Body of pancreas (tissue), 4 donors: ENCODE measurements around the gene PHETA1. TPM values are rescaled to one million over a fixed set of nuclear protein-coding genes. Genes with fewer than 3 reads are reported as not detected.
A peak's percentile ranks its signal among the peaks of the same experiment; 100 is the strongest.
"Not testable (repeated sequence)": the region's sequence is repeated elsewhere in the genome, so short reads cannot be mapped to it uniquely, and the experiment has no call there.

Experiments
- ATAC-seq: fragments of 150-250 bp; one replicate; pipeline ENCODE4 v1.9.1; 2016
- DNase-seq, 4 donors: peaks; one replicate each; pipeline ENCODE4 v3.0.0-alpha.2; 2019
- H3K27ac ChIP-seq, 4 donors: fragments of 200-600 bp; sonication (generic); 1 replicate in 3 of 4; 2 replicates in 1 of 4; pipeline versions ENCODE4 v1.5.1 to v1.6.1; 2016 to 2019; ENCODE audit warnings: mild to moderate bottlenecking in 1 of 4, mixed read lengths in 1 of 4, moderate library complexity in 1 of 4
- H3K27me3 ChIP-seq, 2 donors: fragments of 200-600 bp; sonication (generic); one replicate each; pipeline ENCODE4 v1.6.0; 2016; ENCODE audit warnings: mild to moderate bottlenecking in 1 of 2
- H3K36me3 ChIP-seq, 2 donors: fragments of 200-600 bp; sonication (generic); replicated peaks in 1 of 2; 2 replicates each; pipeline ENCODE4 v1.5.1; 2016; ENCODE audit warnings: low read depth in 2 of 2; ENCODE audit not compliant: insufficient read depth in 1 of 2
- H3K4me1 ChIP-seq: fragments of 200-600 bp; sonication (generic); one replicate; pipeline ENCODE4 v1.6.0; 2016
- H3K4me3 ChIP-seq, 2 donors: fragments of 200-600 bp; sonication (generic); 1 replicate in 1 of 2; 2 replicates in 1 of 2; pipeline ENCODE4 v1.5.1; 2016 to 2019
- H3K9me3 ChIP-seq, 3 donors: fragments of 200-600 bp; sonication (generic); 1 replicate in 2 of 3; 2 replicates in 1 of 3; pipeline ENCODE4 v1.5.1; 2016
- POLR2A ChIP-seq, 3 donors: fragments of 450-650 bp; IDR thresholded peaks; one replicate each; pipeline ENCODE4 v1.6.1; 2016; ENCODE audit warnings: antibody characterized with exemption in 3 of 3, mild to moderate bottlenecking in 2 of 3
- WGBS, 2 donors: methylation state at CpG; one replicate each; pipeline ENCODE4 v1.1.5; 2017; 5-methylcytosine and 5-hydroxymethylcytosine counted together
- intact Hi-C: fragments of 100-400 bp; cut with DNase I; formaldehyde crosslinking; loops from one replicate; pipeline ENCODE4 v1.15.1; 2023
- total RNA-seq, 2 donors: library from RNA; depleted of rRNA; stranded (reverse); fragments of >200 nt; gene quantifications; one replicate each; pipeline ENCODE4 v1.1.0, GENCODE V29; 2016
- TF ChIP-seq, protein P1 (sequence below), 7 experiments: fragments of 450-650 bp in 4 of 7; fragments of 200-600 bp in 3 of 7; sonication (generic) in 3 of 7; IDR thresholded peaks; one replicate each; pipeline ENCODE4 v1.5.1; 2016 to 2019; ENCODE audit warnings: antibody characterized with exemption in 7 of 7

Gene PHETA1
- total RNA-seq, 2 donors from 2014 or later: 20.4 to 31.4 TPM

DNA sequence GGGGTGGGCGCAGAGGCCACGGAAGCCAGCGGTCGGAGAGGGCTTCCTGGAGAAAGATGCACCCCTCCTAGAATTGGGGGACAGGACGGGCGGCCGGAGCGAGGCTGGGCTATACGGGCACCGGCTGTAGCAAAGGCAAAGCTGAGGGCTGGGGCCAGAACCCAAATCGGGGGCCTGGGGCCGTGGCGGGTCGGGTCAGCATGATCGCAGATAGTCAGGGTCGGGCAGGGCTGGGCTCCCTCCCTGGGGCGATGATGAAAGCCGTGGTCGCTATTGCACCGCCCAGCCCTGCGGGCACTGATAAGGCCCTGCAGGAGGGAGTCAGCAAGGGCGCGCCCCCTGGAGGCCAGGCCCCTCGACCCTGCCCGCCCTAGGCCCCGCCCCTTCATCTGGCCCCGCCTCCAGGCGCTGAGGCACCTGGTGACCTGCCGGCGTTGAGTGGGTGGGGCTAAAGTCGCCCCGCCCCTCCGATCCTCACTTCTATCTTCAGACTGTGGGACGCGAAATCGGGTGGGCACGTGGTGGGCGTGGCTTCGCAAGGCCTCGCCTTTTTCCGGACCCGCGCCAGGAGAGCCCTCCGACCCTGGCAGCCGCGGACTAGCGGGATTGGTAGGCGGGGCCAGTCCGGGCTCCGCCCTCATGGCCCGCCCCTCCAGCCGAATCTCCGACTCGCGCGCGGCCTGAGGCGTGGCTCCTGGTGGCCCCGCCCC lies 36.4 kb upstream of the PHETA1 start:
- intact Hi-C loops: no loop called here
- peak; percentile 84 for ATAC-seq
- H3K4me1 ChIP-seq: peaks cover 70% of the 10 kb centered on the region
- DNase-seq: peak; percentile 98 to 100 (median 98)
- WGBS, 2 donors: 1 to 6% methylated on average over 10 to 59 of the region's 59 CpGs
- TF ChIP-seq, protein P1, sequence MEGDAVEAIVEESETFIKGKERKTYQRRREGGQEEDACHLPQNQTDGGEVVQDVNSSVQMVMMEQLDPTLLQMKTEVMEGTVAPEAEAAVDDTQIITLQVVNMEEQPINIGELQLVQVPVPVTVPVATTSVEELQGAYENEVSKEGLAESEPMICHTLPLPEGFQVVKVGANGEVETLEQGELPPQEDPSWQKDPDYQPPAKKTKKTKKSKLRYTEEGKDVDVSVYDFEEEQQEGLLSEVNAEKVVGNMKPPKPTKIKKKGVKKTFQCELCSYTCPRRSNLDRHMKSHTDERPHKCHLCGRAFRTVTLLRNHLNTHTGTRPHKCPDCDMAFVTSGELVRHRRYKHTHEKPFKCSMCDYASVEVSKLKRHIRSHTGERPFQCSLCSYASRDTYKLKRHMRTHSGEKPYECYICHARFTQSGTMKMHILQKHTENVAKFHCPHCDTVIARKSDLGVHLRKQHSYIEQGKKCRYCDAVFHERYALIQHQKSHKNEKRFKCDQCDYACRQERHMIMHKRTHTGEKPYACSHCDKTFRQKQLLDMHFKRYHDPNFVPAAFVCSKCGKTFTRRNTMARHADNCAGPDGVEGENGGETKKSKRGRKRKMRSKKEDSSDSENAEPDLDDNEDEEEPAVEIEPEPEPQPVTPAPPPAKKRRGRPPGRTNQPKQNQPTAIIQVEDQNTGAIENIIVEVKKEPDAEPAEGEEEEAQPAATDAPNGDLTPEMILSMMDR (IDR thresholded peaks at IDR 0.05): peak; percentile 62 to 84 (median 73)
- TF ChIP-seq POLR2A (IDR thresholded peaks at IDR 0.05): peak in 2 of 3 donors; percentile 41 to 51
- H3K9me3 ChIP-seq: no peaks in the 10 kb centered on the region
- no peaks in the 10 kb centered on the region for H3K27me3 ChIP-seq
- H3K27ac ChIP-seq: peak overlapping the region; percentile 78 to 87 (median 78)
- H3K4me3 ChIP-seq: no peak overlapping the region
- no peaks in the 10 kb centered on the region for H3K36me3 ChIP-seq

DNA sequence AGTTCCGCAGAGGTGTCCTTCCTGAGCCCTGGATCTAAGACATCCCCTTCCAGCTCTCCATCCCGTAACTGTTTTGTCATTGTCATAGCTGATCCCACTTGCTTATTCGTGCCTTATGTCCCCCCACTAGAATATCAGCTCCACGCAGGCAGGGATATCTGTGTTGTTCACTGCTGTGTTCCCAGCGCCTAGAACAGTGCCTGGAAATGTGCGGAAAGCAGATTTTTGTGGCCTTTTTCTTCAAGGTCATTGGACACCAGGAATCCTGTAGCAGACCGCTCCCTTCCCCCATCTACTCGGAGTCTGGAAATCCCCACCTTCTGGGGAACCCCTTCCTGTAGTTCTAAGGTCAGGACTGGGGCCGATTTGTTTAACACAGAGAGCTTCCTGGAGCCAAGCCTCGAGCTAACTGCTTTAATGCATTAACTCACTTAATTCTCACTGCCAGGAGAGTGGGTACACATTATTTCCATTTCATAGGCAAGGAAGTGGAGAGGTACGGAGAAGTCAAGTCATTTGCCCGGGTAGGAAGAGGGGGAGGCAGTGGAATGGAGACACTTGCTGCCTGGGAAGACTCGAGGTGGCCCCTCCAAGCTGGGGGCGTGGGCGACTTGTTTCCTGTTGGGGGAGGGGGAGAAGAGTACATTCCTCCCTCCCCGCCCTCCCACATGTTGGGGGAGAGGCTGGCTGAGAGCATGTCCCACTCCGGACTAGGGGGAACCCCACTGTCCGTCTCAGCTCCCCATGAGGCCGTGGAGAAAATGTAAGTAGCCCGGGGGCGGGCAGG lies 35.7 kb upstream of the PHETA1 start:
- Histone ChIP-seq H3K27me3 (no peaks in the 10 kb centered on the region), H3K27ac (peak overlapping the region; percentile 78 to 87 (median 78)), H3K9me3 (no peaks in the 10 kb centered on the region), H3K4me3 (no peak overlapping the region), H3K4me1 (peaks cover 62% of the 10 kb centered on the region), H3K36me3 (no peaks in the 10 kb centered on the region)
- DNase-seq (peak; percentile 36 to 65 (median 45)), ATAC-seq (no peak)
- intact Hi-C loops: no loop called here
- WGBS, 2 donors: 31 to 37% methylated on average over 20 to 21 of the region's 21 CpGs
- TF ChIP-seq, protein P1 (IDR thresholded peaks at IDR 0.05): no peak
- no peak for TF ChIP-seq POLR2A (IDR thresholded peaks at IDR 0.05)

DNA sequence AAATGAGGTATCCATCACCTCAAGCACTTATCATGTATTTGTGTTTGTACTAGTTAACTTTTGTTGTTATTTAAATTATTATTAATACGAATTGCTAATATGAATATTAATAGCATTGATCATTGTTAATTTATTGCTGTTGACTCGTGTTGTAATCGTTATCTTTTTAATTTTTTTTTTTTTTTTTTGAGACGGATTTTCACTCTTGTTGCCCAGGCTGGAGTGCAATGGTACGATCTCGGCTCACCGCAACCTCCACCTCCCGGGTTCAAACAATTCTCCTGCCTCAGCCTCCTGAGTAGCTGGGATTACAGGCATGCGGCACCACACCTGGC lies 33.6 kb upstream of the PHETA1 start:
- intact Hi-C loops, DNase-seq, H3K36me3 ChIP-seq, H3K4me3 ChIP-seq, H3K27me3 ChIP-seq, ATAC-seq, H3K9me3 ChIP-seq: not testable (repeated sequence)
- 55 to 64% methylated on average over 9 of the region's 9 CpGs for WGBS, 2 donors
- Histone ChIP-seq H3K4me1 (peaks cover 47% of the 10 kb centered on the region), H3K27ac (peak overlapping the region; percentile 78 to 87 (median 80))

DNA sequence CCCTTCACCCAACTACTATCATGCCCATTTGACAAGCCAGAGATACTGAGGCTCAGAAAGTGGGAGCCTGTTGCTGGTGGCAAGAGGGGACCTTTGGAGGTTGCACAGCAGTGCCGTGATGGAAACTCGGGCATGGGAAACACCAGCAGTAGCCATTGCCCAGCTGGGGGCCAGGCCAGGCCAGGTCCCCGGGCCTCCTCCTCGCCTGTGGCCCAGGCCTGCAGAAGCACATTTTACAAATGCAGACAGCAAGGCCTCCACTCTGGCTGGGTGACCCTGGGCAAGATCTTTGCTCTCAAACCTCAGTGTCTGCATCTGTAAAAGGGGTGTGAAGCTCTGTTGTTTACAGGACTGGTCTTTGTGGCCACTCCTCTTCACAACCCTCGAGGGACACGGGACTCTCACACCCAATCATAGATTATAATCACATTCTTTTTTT lies 32.3 kb upstream of the PHETA1 start:
- peaks cover 44% of the 10 kb centered on the region for H3K4me1 ChIP-seq
- no peaks in the 10 kb centered on the region for H3K9me3 ChIP-seq
- no peak overlapping the region for H3K27ac ChIP-seq
- TF ChIP-seq, protein P1 (IDR thresholded peaks at IDR 0.05): no peak
- no peak for TF ChIP-seq POLR2A (IDR thresholded peaks at IDR 0.05)
- H3K27me3 ChIP-seq: no peaks in the 10 kb centered on the region
- ATAC-seq (no peak), DNase-seq (no peak)
- intact Hi-C loops: no loop called here
- WGBS, 2 donors: 80 to 86% methylated on average over 2 to 6 of the region's 6 CpGs
- no peak overlapping the region for H3K4me3 ChIP-seq
- H3K36me3 ChIP-seq: no peaks in the 10 kb centered on the region

DNA sequence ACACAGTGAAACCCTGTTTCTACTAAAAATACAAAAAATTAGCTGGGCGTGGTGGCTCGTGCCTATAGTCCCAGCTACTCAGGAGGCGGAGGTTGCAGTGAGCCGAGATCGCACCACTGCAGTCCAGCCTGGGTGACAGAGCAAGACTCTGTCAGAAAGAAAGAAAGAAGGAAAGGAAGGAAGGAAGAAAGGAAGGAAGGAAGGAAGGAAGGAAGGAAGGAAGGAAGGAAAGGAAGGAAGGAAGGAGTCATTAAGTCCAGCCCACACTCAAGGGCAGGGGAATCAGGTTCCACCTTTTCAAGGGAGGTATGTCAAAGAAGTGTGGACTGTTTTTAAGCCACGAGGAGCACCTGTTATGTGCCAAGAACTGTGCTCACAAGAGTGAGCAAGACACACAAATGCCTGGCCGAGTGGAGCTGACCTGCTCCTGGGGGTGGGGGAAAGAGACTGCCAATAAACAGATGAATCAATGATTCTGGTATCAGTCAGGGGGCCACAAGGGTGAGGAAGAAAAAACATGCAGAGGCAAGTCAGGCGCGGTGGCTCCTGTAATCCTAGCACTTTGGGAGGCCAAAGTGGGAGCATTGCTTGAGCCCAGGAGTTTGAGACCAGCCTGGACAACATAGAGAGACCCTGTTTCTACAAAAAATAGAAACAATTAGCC lies 31.0 kb upstream of the PHETA1 start:
- Histone ChIP-seq H3K4me1 (peaks cover 40% of the 10 kb centered on the region), H3K27ac (peak overlapping the region in 1 of 4 donors; percentile 44)
- H3K9me3 ChIP-seq, H3K27me3 ChIP-seq, H3K36me3 ChIP-seq, ATAC-seq, H3K4me3 ChIP-seq, DNase-seq: not testable (repeated sequence)
- 85 to 87% methylated on average over 9 of the region's 9 CpGs for WGBS, 2 donors
- intact Hi-C loops: loop anchor here (5.0 kb wide), 1 partner anchor 52 kb away; no protein-coding TSS in a partner anchor
